ENCODE data around the gene CIAPIN1. TPM values are rescaled to one million over a fixed set of nuclear protein-coding genes. Genes with fewer than 3 reads are reported as not detected.

CIAPIN1 gene
- total RNA-seq, 1 experiment from 2014 or later: 68.5 TPM

GRCh38 chr16:57407521-57408353 is 39.4 kb downstream of the CIAPIN1 start:
- ChIA-PET CTCF (interaction anchor here (1.2 kb wide), 1 partner anchor 9 kb away, joined by 3 read pairs; no protein-coding TSS in a partner anchor), RAD21 (ENCODE audit: low non-redundant PET in 1 of 2, low total read pairs in 2 of 2, uncharacterized antibody in 2 of 2, unreplicated experiment in 2 of 2) (no interaction called here), POLR2A (no interaction called here)
- H4K20me1 ChIP-seq (ENCODE audit: insufficient read depth): no peaks in the 10 kb centered on the region
- H3K4me3 ChIP-seq (replicated peaks in 1 of 2; ENCODE audit: low read depth in 1 of 2, low read length in 2 of 2): no peak overlapping the region
- H3K9ac ChIP-seq (ENCODE audit: low read length): no peak overlapping the region
- H3K4me1 ChIP-seq (ENCODE audit: control insufficient read depth in 1 of 2, insufficient read depth in 2 of 2, low read length in 2 of 2): no peaks in the 10 kb centered on the region
- H2AFZ ChIP-seq (ENCODE audit: low read depth, low read length, poor library complexity, severe bottlenecking): no peak overlapping the region
- H3K9me3 ChIP-seq (ENCODE audit: control insufficient read depth in 1 of 2, insufficient read depth in 1 of 2, low read depth in 1 of 2, low read length in 2 of 2): no peaks in the 10 kb centered on the region
- H3K4me2 ChIP-seq (ENCODE audit: low read length): no peak overlapping the region
- H3K27me3 ChIP-seq (ENCODE audit: insufficient read depth, low read length): peaks cover 13% of the 10 kb centered on the region; the same call in 1 of the 2 replicates
- intact Hi-C loops (cut with micrococcal nuclease): no loop called here
- no TSS peak for BruUV-seq (replicated peaks)
- H3K9me2 ChIP-seq (ENCODE audit: insufficient read depth): no peaks in the 10 kb centered on the region
- DNase-seq (ENCODE audit: low read depth, low spot score) (no peak), ATAC-seq (no peak)
- no peak overlapping the region for H3K27ac ChIP-seq (ENCODE audit: low read depth, low read length)
- no peaks in the 10 kb centered on the region for H3K36me3 ChIP-seq (ENCODE audit: control insufficient read depth in 1 of 2, insufficient read depth in 2 of 2, low read length in 2 of 2)
- no peak for TF ChIP-seq ZFX (IDR thresholded peaks at IDR 0.05)
- no peak for TF ChIP-seq RAD21 (IDR thresholded peaks at IDR 0.05; ENCODE audit: low read depth)
- no peak for TF ChIP-seq EZH2phosphoT487 (IDR thresholded peaks at IDR 0.05; ENCODE audit: borderline replicate concordance)
- no peak for TF ChIP-seq CEBPB (IDR thresholded peaks at IDR 0.05; ENCODE audit: low read depth)
- no peaks in the 10 kb centered on the region for H3K79me2 ChIP-seq (ENCODE audit: insufficient read depth, low read length)

GRCh38 chr16:57406881-57407280 is 40.3 kb downstream of the CIAPIN1 start:
- intact Hi-C loops (cut with micrococcal nuclease): no loop called here
- no peaks in the 10 kb centered on the region for H3K36me3 ChIP-seq (ENCODE audit: control insufficient read depth in 1 of 2, insufficient read depth in 2 of 2, low read length in 2 of 2)
- no peaks in the 10 kb centered on the region for H3K79me2 ChIP-seq (ENCODE audit: insufficient read depth, low read length)
- H3K4me1 ChIP-seq (ENCODE audit: control insufficient read depth in 1 of 2, insufficient read depth in 2 of 2, low read length in 2 of 2): no peaks in the 10 kb centered on the region
- no TSS peak for BruUV-seq (replicated peaks)
- peaks cover 16% of the 10 kb centered on the region; the same call in 1 of the 2 replicates for H3K27me3 ChIP-seq (ENCODE audit: insufficient read depth, low read length)
- H2AFZ ChIP-seq (ENCODE audit: low read depth, low read length, poor library complexity, severe bottlenecking): no peak overlapping the region
- H3K9me3 ChIP-seq (ENCODE audit: control insufficient read depth in 1 of 2, insufficient read depth in 1 of 2, low read depth in 1 of 2, low read length in 2 of 2): no peaks in the 10 kb centered on the region
- no peak overlapping the region for H3K27ac ChIP-seq (ENCODE audit: low read depth, low read length)
- ChIA-PET POLR2A (no interaction called here), CTCF (interaction anchor here (1.2 kb wide), 1 partner anchor 10 kb away, joined by 3 read pairs; no protein-coding TSS in a partner anchor), RAD21 (ENCODE audit: low non-redundant PET in 1 of 2, low total read pairs in 2 of 2, uncharacterized antibody in 2 of 2, unreplicated experiment in 2 of 2) (no interaction called here)
- no peak overlapping the region for H3K4me3 ChIP-seq (replicated peaks in 1 of 2; ENCODE audit: low read depth in 1 of 2, low read length in 2 of 2)
- H4K20me1 ChIP-seq (ENCODE audit: insufficient read depth): no peaks in the 10 kb centered on the region
- DNase-seq (ENCODE audit: low read depth, low spot score): no peak
- H3K4me2 ChIP-seq (ENCODE audit: low read length): no peak overlapping the region
- no peaks in the 10 kb centered on the region for H3K9me2 ChIP-seq (ENCODE audit: insufficient read depth)
- H3K9ac ChIP-seq (ENCODE audit: low read length): no peak overlapping the region
- no peak for ATAC-seq
- TF ChIP-seq SIN3A (IDR thresholded peaks at IDR 0.05; ENCODE audit: low read depth): no peak
- no peak for TF ChIP-seq EGR1 (IDR thresholded peaks at IDR 0.05; ENCODE audit: low read depth)
- no peak for TF ChIP-seq TCF7L2 (IDR thresholded peaks at IDR 0.05; ENCODE audit: borderline replicate concordance, extremely low read depth, insufficient read depth, insufficient read length)
- no peak for TF ChIP-seq ELF1 (IDR thresholded peaks at IDR 0.05; ENCODE audit: borderline replicate concordance, low read depth)
- no peak for TF ChIP-seq ZBTB33 (IDR thresholded peaks at IDR 0.05; ENCODE audit: extremely low read depth, insufficient replicate concordance, low read length)
- no peak for TF ChIP-seq POLR2AphosphoS5 (IDR thresholded peaks at IDR 0.05; ENCODE audit: low read depth, low read length)
- TF ChIP-seq JUND (IDR thresholded peaks at IDR 0.05): no peak
- no peak for TF ChIP-seq YY1 (IDR thresholded peaks at IDR 0.05; ENCODE audit: extremely low read depth, insufficient replicate concordance, low read depth, low read length)
- TF ChIP-seq CBX3 (IDR thresholded peaks at IDR 0.05; ENCODE audit: low read depth): no peak
- TF ChIP-seq CTCF (IDR thresholded peaks at IDR 0.05 in 2 of 3, conservative IDR thresholded peaks at IDR 0.05 in 1 of 3; ENCODE audit: borderline replicate concordance in 1 of 3, insufficient read depth in 1 of 3, low read depth in 2 of 3, low read length in 2 of 3): no peak
- TF ChIP-seq ATF3 (IDR thresholded peaks at IDR 0.05): no peak
